ENCODE data around the gene COPS4.
"Not testable (repeated sequence)": the region's sequence is repeated elsewhere in the genome, so short reads cannot be mapped to it uniquely, and the experiment has no call there.

COPS4 gene

DNA sequence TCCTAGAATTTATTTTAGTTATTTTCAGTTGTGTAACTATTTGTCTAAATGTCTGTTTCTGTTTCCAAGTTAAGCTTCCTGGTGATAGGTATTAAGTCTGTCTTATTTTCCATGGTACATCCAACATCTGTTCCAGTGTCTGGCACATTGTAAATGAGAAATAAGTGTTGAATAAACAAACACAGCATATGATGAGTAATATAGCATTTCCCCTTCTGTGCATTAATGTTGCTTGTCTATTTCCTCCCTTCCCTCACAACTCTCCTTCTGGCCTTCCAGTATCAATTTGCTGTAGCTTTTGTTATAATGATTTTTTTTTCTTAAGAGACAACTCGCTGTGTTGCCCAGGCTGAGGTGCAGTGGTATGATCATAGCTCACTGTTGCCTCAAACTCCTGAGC lies 36.1 kb downstream of the COPS4 start:
- TF ChIP-seq, protein P1, sequence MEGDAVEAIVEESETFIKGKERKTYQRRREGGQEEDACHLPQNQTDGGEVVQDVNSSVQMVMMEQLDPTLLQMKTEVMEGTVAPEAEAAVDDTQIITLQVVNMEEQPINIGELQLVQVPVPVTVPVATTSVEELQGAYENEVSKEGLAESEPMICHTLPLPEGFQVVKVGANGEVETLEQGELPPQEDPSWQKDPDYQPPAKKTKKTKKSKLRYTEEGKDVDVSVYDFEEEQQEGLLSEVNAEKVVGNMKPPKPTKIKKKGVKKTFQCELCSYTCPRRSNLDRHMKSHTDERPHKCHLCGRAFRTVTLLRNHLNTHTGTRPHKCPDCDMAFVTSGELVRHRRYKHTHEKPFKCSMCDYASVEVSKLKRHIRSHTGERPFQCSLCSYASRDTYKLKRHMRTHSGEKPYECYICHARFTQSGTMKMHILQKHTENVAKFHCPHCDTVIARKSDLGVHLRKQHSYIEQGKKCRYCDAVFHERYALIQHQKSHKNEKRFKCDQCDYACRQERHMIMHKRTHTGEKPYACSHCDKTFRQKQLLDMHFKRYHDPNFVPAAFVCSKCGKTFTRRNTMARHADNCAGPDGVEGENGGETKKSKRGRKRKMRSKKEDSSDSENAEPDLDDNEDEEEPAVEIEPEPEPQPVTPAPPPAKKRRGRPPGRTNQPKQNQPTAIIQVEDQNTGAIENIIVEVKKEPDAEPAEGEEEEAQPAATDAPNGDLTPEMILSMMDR (IDR thresholded peaks at IDR 0.05; ENCODE audit: low read depth, low read length): no peak
- H3K4me3 ChIP-seq (ENCODE audit: low read depth, low read length): no peak overlapping the region
- peak; percentile 13 for DNase-seq (ENCODE audit: low read depth, low spot score)
- in situ Hi-C loops (cut with HindIII; ENCODE audit: low sequenced_read_pairs): no loop called here

DNA sequence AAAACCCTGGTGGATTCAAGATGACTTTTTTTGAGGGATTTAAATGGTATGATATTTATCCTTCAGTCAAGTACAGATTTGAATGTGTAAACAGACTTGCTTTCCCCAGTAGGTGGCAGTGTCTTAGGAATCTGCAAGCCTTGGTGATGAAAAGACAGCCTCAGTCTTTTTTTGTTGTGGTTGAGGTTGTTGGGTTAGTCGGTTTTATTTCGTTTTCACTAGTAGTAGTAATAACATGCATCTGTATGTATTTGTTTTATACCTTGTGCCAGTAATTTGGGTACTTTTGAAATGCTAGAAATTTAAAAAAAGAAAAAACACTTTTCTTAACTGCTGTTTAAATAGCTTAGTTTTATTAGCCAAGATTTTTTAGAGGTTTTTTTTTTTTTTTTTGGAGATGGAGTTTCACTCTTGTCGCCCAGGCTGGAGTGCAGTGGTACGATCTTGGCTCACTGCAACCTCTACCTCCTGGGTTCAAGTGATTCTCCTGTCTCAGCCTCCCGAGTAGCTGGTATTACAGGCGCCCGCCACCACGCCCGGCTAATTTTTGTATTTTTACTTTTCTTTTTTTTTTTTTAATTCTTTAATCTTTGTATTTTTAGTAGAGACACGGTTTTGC lies 39.2 kb downstream of the COPS4 start:
- no peak overlapping the region for H3K4me3 ChIP-seq (ENCODE audit: low read depth, low read length)
- DNase-seq (ENCODE audit: low read depth, low spot score): peak; percentile 82
- in situ Hi-C loops (cut with HindIII; ENCODE audit: low sequenced_read_pairs): no loop called here
- TF ChIP-seq, protein P1 (IDR thresholded peaks at IDR 0.05; ENCODE audit: low read depth, low read length): peak; percentile 74

DNA sequence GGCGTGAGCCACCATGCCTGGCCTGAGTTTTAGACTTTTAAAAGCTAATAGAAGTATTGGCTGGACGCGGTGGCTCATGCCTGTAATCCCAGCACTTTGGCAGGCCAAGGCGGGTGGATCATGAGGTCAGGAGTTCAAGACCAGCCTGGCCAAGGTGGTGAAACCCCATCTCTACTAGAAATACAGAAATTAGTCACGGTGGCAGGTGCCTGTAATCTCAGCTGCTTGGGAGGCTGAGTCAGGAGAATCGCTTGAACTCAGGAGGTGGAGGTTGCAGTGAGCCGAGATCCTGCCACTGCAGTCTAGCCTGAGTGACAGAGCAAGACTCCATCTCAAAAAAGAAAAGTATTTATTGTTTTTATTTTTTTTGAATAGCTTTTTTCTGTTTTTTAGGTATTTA lies 39.8 kb downstream of the COPS4 start:
- DNase-seq (ENCODE audit: low read depth, low spot score); in situ Hi-C loops (cut with HindIII; ENCODE audit: low sequenced_read_pairs); H3K4me3 ChIP-seq (ENCODE audit: low read depth, low read length): not testable (repeated sequence)

GRCh38 chr4:83075311-83076095 lies 40.5 kb downstream of the COPS4 start:
- peak; percentile 77 for DNase-seq (ENCODE audit: low read depth, low spot score)
- TF ChIP-seq, protein P1 (IDR thresholded peaks at IDR 0.05; ENCODE audit: low read depth, low read length): no peak
- in situ Hi-C loops (cut with HindIII; ENCODE audit: low sequenced_read_pairs): no loop called here
- H3K4me3 ChIP-seq (ENCODE audit: low read depth, low read length): no peak overlapping the region

GRCh38 chr4:83080561-83080960 lies 45.6 kb downstream of the COPS4 start:
- TF ChIP-seq, protein P1 (IDR thresholded peaks at IDR 0.05; ENCODE audit: low read depth, low read length): no peak
- DNase-seq (ENCODE audit: low read depth, low spot score): no peak
- in situ Hi-C loops (cut with HindIII; ENCODE audit: low sequenced_read_pairs): no loop called here
- no peak overlapping the region for H3K4me3 ChIP-seq (ENCODE audit: low read depth, low read length)

- TF ChIP-seq, protein P1 (IDR thresholded peaks at IDR 0.05; ENCODE audit: low read depth, low read length): no peak
- in situ Hi-C loops (cut with HindIII; ENCODE audit: low sequenced_read_pairs): no loop called here
- no peak overlapping the region for H3K4me3 ChIP-seq (ENCODE audit: low read depth, low read length)
- DNase-seq (ENCODE audit: low read depth, low spot score): peak; percentile 12
Measured at GRCh38 chr4:83082777-83083176, 47.8 kb downstream of the COPS4 start.

- no peak for DNase-seq (ENCODE audit: low read depth, low spot score)
- in situ Hi-C loops (cut with HindIII; ENCODE audit: low sequenced_read_pairs): no loop called here
- TF ChIP-seq, protein P1 (IDR thresholded peaks at IDR 0.05; ENCODE audit: low read depth, low read length): no peak
- no peak overlapping the region for H3K4me3 ChIP-seq (ENCODE audit: low read depth, low read length)
Measured at GRCh38 chr4:83083925-83084475, 49.0 kb downstream of the COPS4 start.

DNA sequence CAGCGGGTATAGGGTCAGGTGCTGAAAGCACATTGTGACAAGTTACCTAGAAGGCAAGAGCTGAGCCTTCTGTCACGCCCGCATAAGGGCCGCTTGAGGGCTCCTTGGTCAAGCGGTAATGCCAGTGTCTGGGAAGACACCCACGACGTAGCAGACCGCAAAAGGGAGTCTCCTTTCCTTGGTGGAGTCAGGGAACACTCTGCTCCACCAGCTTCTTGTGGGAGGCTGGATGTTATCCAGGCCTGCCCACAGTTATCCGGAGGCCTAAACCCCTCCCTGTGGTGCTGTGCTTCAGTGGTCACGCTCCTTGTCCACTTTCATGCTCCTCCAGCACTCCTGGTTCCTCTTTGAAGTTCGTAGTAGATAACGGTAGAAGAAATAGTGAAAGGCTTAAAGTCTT lies 50.0 kb downstream of the COPS4 start:
- in situ Hi-C loops (cut with HindIII; ENCODE audit: low sequenced_read_pairs); H3K4me3 ChIP-seq (ENCODE audit: low read depth, low read length); DNase-seq (ENCODE audit: low read depth, low spot score): not testable (repeated sequence)
